Neuron (in vitro differentiated cells): ENCODE results near the gene MMP2.

Experiments
- H2AFZ ChIP-seq: one replicate; pipeline ENCODE4 v1.6.1; 2013; ENCODE audit warnings: low read depth, mild to moderate bottlenecking, inconsistent platforms, low read length, moderate library complexity
- H3K27me3 ChIP-seq: one replicate; pipeline ENCODE4 v1.6.1; 2013; ENCODE audit warnings: low read length; ENCODE audit not compliant: insufficient read depth
- H3K36me3 ChIP-seq: one replicate; pipeline ENCODE4 v1.6.1; 2013; ENCODE audit warnings: low read length; ENCODE audit not compliant: insufficient read depth
- H3K4me1 ChIP-seq: one replicate; pipeline ENCODE4 v1.6.1; 2013; ENCODE audit warnings: low read length; ENCODE audit not compliant: insufficient read depth
- H3K4me3 ChIP-seq: 2 replicates; pipeline ENCODE4 v1.5.1; 2013; ENCODE audit warnings: mild to moderate bottlenecking, low read length, moderate library complexity
- H3K9me3 ChIP-seq: one replicate; pipeline ENCODE4 v1.6.1; 2013; ENCODE audit warnings: low read length

Gene MMP2

GRCh38 chr16:55502801-55503366 lies 23.9 kb downstream of the MMP2 start:
- no peaks in the 10 kb centered on the region for H3K9me3 ChIP-seq
- no peak overlapping the region for H2AFZ ChIP-seq
- no peak overlapping the region for H3K4me3 ChIP-seq
- H3K4me1 ChIP-seq = peaks cover 26% of the 10 kb centered on the region
- H3K27me3 ChIP-seq = no peaks in the 10 kb centered on the region
- H3K36me3 ChIP-seq = peaks cover 6% of the 10 kb centered on the region

DNA sequence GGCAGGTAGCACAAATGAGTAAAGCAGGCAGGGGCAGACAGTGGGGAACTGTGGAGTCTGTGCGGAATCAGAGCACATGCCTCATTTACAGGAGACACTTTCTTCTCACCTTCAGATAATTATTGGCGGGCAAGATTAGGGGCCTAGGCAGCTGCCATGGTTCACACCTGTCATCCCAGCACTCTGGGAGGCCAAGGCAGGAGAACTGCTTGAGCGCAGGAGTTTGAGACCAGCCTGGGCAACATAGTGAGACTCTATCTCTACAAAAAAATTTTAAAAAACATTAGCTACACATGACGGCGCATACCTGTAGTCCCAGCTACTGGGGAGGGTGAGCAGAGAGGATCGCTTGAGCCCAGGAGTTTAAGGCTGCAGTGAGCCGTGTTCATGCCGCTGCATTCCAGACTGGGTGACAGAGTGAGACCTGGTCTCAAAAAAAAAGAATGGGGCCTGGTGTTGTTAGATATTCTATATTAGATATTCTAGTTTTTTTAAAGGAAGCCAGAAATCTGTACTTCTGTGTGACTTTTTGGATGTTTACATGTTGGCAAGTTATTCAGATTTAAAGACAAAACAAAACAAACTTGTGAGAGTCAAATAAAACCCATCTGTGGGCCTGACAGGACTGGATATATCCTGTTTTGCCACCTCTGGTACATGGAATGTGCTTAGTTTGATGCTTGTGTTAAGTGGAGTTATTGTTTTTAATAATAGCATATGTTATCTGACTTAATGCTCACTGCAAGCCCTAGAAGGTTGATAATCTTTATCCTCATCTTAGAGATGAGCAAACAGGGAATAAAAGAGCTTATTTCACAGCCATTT lies 24.9 kb downstream of the MMP2 start:
- H3K9me3 ChIP-seq = no peaks in the 10 kb centered on the region
- peaks cover 2% of the 10 kb centered on the region for H3K36me3 ChIP-seq
- no peak overlapping the region for H2AFZ ChIP-seq
- no peak overlapping the region for H3K4me3 ChIP-seq
- no peaks in the 10 kb centered on the region for H3K27me3 ChIP-seq
- peaks cover 26% of the 10 kb centered on the region for H3K4me1 ChIP-seq

- Histone ChIP-seq H3K27me3 (no peaks in the 10 kb centered on the region), H3K4me1 (peaks cover 11% of the 10 kb centered on the region), H2AFZ (no peak overlapping the region), H3K36me3 (peaks cover 2% of the 10 kb centered on the region), H3K4me3 (no peak overlapping the region), H3K9me3 (peaks cover 2% of the 10 kb centered on the region)
These were observed 26.5 kb downstream of the MMP2 start for GRCh38 chr16:55505333-55506015.

DNA sequence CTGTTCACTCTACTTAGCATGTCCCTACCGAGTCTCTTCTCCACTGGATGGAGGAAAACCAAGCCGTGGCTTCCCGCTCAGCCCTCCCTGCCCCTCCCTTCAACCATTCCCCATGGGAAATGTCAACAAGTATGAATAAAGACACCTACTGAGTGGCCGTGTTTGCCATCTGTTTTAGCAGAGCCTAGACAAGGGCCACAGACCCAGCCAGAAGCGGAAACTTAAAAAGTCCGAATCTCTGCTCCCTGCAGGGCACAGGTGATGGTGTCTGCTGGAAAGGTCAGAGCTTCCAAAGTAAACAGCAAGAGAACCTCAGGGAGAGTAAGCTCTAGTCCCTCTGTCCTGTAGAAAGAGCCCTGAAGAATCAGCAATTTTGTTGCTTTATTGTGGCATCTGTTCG lies 27.1 kb downstream of the MMP2 start:
- no peak overlapping the region for H3K4me3 ChIP-seq
- peaks cover 2% of the 10 kb centered on the region for H3K36me3 ChIP-seq
- H3K9me3 ChIP-seq = peaks cover 2% of the 10 kb centered on the region
- H3K27me3 ChIP-seq = no peaks in the 10 kb centered on the region
- no peak overlapping the region for H2AFZ ChIP-seq
- peaks cover 5% of the 10 kb centered on the region for H3K4me1 ChIP-seq

DNA sequence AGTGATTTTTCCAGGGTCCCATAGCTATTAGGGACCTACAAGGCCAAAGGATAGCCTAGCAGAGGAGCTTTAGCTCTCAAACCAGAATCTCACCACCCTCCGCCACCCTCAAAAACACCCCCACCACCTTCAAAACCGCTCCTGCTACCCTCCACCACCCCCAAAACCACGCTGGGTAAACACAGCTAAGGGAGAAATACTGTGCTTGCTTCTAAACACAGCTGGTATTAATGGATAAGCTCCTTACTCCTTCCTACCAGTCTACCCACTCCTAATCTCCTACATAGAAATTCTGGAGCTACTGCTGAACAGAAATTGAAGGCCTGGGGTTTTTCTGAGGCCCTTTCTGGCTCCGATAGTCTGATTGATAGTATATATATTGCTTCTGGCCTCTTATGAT lies 27.7 kb downstream of the MMP2 start:
- H2AFZ ChIP-seq = no peak overlapping the region
- no peak overlapping the region for H3K4me3 ChIP-seq
- H3K27me3 ChIP-seq = no peaks in the 10 kb centered on the region
- H3K4me1 ChIP-seq = peaks cover 4% of the 10 kb centered on the region
- peaks cover 2% of the 10 kb centered on the region for H3K36me3 ChIP-seq
- H3K9me3 ChIP-seq = peaks cover 2% of the 10 kb centered on the region

- no peaks in the 10 kb centered on the region for H3K4me1 ChIP-seq
- no peaks in the 10 kb centered on the region for H3K27me3 ChIP-seq
- peaks cover 2% of the 10 kb centered on the region for H3K9me3 ChIP-seq
- no peak overlapping the region for H2AFZ ChIP-seq
- peaks cover 2% of the 10 kb centered on the region for H3K36me3 ChIP-seq
- H3K4me3 ChIP-seq = no peak overlapping the region
These were observed 29.4 kb downstream of the MMP2 start for GRCh38 chr16:55508271-55508921.

GRCh38 chr16:55508941-55509931 lies 30.2 kb downstream of the MMP2 start, which contains the start of gene LPCAT2:
Gene LPCAT2 (plus strand): TSS chr16:55509072. CDS start chr16:55509182, 110 bp downstream.
- peaks cover 2% of the 10 kb centered on the region for H3K36me3 ChIP-seq
- H3K9me3 ChIP-seq = peaks cover 2% of the 10 kb centered on the region
- H3K4me1 ChIP-seq = no peaks in the 10 kb centered on the region
- no peak within 1 kb of the TSS for H2AFZ ChIP-seq
- H3K4me3 ChIP-seq = no peak within 1 kb of the TSS
- no peaks in the 10 kb centered on the region for H3K27me3 ChIP-seq

GRCh38 chr16:55510185-55510805 lies 31.3 kb downstream of the MMP2 start:
- no peaks in the 10 kb centered on the region for H3K4me1 ChIP-seq
- peaks cover 2% of the 10 kb centered on the region for H3K36me3 ChIP-seq
- H2AFZ ChIP-seq = no peak overlapping the region
- no peaks in the 10 kb centered on the region for H3K27me3 ChIP-seq
- H3K9me3 ChIP-seq = peaks cover 2% of the 10 kb centered on the region
- H3K4me3 ChIP-seq = no peak overlapping the region

DNA sequence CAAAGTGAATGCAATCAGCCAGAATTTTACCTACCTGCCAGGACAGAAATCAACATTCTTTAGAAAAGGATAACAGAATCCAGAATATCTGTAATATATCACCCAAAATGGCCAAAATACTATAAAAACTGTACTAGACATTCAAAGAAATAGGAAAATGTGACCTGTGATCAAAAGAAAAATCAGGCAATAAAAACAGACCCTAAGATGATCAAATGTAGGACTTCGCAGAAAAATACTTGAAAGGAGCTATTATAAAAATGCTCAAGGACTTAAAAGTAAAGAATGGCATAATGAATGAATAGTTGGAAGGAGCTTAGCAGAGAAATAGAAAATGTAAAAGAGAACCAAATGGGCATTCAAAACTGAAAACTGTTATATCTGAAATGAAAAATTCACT lies 33.9 kb downstream of the MMP2 start:
- Histone ChIP-seq H3K4me3 (no peak overlapping the region), H3K36me3 (no peaks in the 10 kb centered on the region), H3K4me1 (no peaks in the 10 kb centered on the region), H2AFZ (no peak overlapping the region), H3K9me3 (peaks cover 2% of the 10 kb centered on the region), H3K27me3 (no peaks in the 10 kb centered on the region)

- Histone ChIP-seq H3K4me1 (no peaks in the 10 kb centered on the region), H2AFZ (no peak overlapping the region), H3K9me3 (peaks cover 2% of the 10 kb centered on the region), H3K36me3 (no peaks in the 10 kb centered on the region), H3K27me3 (no peaks in the 10 kb centered on the region), H3K4me3 (no peak overlapping the region)
These were observed 34.6 kb downstream of the MMP2 start for GRCh38 chr16:55513616-55514015.

DNA sequence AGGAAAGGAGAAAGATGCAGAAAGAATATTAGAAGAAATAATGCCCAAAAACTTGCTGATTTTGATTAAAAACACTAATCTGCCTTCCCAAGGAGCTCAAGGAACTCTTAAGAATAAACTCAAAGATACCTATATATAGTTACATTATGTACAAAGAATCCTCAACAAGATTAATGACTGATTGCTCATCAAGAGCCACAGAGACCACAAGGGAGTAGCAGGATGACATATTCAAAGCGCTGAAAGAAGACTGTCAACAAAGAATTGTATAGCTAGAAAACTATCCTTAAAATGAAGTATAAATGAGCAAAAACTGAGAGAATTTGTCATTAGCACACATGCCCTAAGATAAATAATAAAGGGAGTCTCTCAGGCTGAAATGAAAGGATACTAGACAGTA lies 36.1 kb downstream of the MMP2 start:
- no peaks in the 10 kb centered on the region for H3K36me3 ChIP-seq
- no peak overlapping the region for H2AFZ ChIP-seq
- H3K27me3 ChIP-seq = no peaks in the 10 kb centered on the region
- no peaks in the 10 kb centered on the region for H3K9me3 ChIP-seq
- no peak overlapping the region for H3K4me3 ChIP-seq
- no peaks in the 10 kb centered on the region for H3K4me1 ChIP-seq

DNA sequence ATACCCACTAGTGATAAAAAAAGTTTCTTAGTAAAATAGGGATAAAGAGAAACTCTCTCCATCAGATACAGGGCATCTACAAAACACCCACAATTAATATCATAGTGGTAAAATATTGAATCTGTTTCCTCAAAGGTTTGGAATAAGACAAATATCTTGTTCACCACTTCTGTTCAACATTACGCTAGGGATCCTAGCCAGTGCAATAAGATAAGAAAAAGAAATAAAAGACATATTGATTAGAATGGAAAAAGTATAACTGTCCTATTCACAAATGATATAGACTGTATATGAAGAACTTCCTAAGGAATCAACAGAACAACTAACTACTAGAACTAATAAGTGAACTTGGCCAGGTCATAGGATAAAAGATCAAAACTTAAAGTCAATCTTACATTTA lies 42.8 kb downstream of the MMP2 start:
- H3K27me3 ChIP-seq = no peaks in the 10 kb centered on the region
- no peaks in the 10 kb centered on the region for H3K9me3 ChIP-seq
- no peak overlapping the region for H3K4me3 ChIP-seq
- no peaks in the 10 kb centered on the region for H3K36me3 ChIP-seq
- H3K4me1 ChIP-seq = no peaks in the 10 kb centered on the region
- H2AFZ ChIP-seq = no peak overlapping the region
